ENCODE results near the gene DPYD.

Gene DPYD

GRCh38 chr1:97783751-97784150 is 137.1 kb downstream of the DPYD start:
- no peak for DNase-seq (ENCODE audit: low read depth)

- DNase-seq (ENCODE audit: low read depth), result no peak
These were observed 139.0 kb downstream of the DPYD start for GRCh38 chr1:97781762-97782337.

GRCh38 chr1:97780884-97781283 is 139.9 kb downstream of the DPYD start:
- no peak for DNase-seq (ENCODE audit: low read depth)

- DNase-seq (ENCODE audit: low read depth), result no peak
These were observed 142.1 kb downstream of the DPYD start for GRCh38 chr1:97778718-97779117.

GRCh38 chr1:97770376-97770775 is 150.5 kb downstream of the DPYD start:
- DNase-seq (ENCODE audit: low read depth), result no peak

GRCh38 chr1:97767381-97767780 is 153.5 kb downstream of the DPYD start:
- DNase-seq (ENCODE audit: low read depth), result no peak

GRCh38 chr1:97764991-97765390 is 155.8 kb downstream of the DPYD start:
- DNase-seq (ENCODE audit: low read depth), result no peak

- DNase-seq (ENCODE audit: low read depth), result no peak
These were observed 159.2 kb downstream of the DPYD start for GRCh38 chr1:97761637-97762036.

GRCh38 chr1:97759078-97759477 is 161.8 kb downstream of the DPYD start:
- no peak for DNase-seq (ENCODE audit: low read depth)

GRCh38 chr1:97758541-97759057 is 162.2 kb downstream of the DPYD start:
- DNase-seq (ENCODE audit: low read depth), result no peak

GRCh38 chr1:97745912-97746311 is 174.9 kb downstream of the DPYD start:
- DNase-seq (ENCODE audit: low read depth), result no peak

GRCh38 chr1:97744977-97745376 is 175.9 kb downstream of the DPYD start:
- DNase-seq (ENCODE audit: low read depth), result no peak

- no peak for DNase-seq (ENCODE audit: low read depth)
These were observed 177.7 kb downstream of the DPYD start for GRCh38 chr1:97743129-97743528.

- no peak for DNase-seq (ENCODE audit: low read depth)
These were observed 179.9 kb downstream of the DPYD start for GRCh38 chr1:97740891-97741290.

GRCh38 chr1:97739596-97740103 is 181.2 kb downstream of the DPYD start:
- DNase-seq (ENCODE audit: low read depth), result no peak

- DNase-seq (ENCODE audit: low read depth), result no peak
These were observed 182.6 kb downstream of the DPYD start for GRCh38 chr1:97738270-97738669.

GRCh38 chr1:97730271-97730670 is 190.6 kb downstream of the DPYD start:
- DNase-seq (ENCODE audit: low read depth), result no peak

GRCh38 chr1:97728436-97728835 is 192.4 kb downstream of the DPYD start:
- no peak for DNase-seq (ENCODE audit: low read depth)

- no peak for DNase-seq (ENCODE audit: low read depth)
These were observed 193.8 kb downstream of the DPYD start for GRCh38 chr1:97727029-97727428.

- DNase-seq (ENCODE audit: low read depth), result no peak
These were observed 194.4 kb downstream of the DPYD start for GRCh38 chr1:97726386-97726785.

GRCh38 chr1:97721221-97721620 is 199.6 kb downstream of the DPYD start:
- no peak for DNase-seq (ENCODE audit: low read depth)

- no peak for DNase-seq (ENCODE audit: low read depth)
These were observed 207.9 kb downstream of the DPYD start for GRCh38 chr1:97712980-97713379.

GRCh38 chr1:97711858-97712257 is 209.0 kb downstream of the DPYD start:
- no peak for DNase-seq (ENCODE audit: low read depth)

GRCh38 chr1:97693601-97694000 is 227.2 kb downstream of the DPYD start:
- no peak for DNase-seq (ENCODE audit: low read depth)

Measured in activated T-cell treated with anti-CD3 and anti-CD28 coated beads for 1 hour (primary cell).